Lower leg skin (tissue), 3 donors: ENCODE measurements around the gene PTCD2.

ENCODE experiments used
- POLR2A ChIP-seq, 2 donors: fragments of 450-650 bp; IDR thresholded peaks; one replicate each; pipeline ENCODE4 v1.6.1; 2016 to 2017; ENCODE audit warnings: antibody characterized with exemption in 2 of 2, mild to moderate bottlenecking in 1 of 2, moderate library complexity in 1 of 2
- TF ChIP-seq, protein P1 (sequence below), 3 donors: fragments of 450-650 bp; IDR thresholded peaks; one replicate each; pipeline ENCODE4 v1.5.1; 2016; ENCODE audit warnings: antibody characterized with exemption in 3 of 3, mild to moderate bottlenecking in 3 of 3, moderate library complexity in 2 of 3

DNA sequence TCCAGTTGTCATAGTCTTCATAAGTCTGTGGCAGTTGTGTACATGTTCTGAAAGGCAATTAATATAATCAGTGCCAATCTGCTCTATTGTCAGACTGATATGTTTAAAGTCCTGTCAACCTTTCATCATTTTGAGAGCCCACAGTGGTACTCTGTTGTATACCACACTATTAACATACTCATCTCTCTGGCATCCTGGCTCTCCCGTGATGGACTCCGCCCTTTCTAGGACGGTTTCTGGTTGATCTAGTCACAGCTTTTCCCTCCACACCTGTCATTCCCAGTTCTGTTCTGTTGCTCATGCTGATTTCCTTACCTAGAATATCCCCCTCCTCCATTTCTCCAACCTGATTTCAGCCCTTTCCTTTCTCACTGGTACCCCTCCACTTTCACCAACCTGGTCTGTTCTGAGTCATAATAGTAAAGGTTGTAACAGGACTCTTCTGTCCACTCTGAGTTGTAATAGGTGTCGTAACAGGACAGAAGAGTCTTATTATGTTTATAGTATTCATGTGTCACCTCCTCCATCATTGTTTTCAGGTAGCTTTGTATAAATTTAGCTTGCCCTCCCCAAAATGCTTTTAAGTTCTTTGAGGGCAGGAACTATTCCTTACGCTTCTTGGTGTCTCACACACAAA is 4.1 kb downstream of the PTCD2 start:
- TF ChIP-seq, protein P1, sequence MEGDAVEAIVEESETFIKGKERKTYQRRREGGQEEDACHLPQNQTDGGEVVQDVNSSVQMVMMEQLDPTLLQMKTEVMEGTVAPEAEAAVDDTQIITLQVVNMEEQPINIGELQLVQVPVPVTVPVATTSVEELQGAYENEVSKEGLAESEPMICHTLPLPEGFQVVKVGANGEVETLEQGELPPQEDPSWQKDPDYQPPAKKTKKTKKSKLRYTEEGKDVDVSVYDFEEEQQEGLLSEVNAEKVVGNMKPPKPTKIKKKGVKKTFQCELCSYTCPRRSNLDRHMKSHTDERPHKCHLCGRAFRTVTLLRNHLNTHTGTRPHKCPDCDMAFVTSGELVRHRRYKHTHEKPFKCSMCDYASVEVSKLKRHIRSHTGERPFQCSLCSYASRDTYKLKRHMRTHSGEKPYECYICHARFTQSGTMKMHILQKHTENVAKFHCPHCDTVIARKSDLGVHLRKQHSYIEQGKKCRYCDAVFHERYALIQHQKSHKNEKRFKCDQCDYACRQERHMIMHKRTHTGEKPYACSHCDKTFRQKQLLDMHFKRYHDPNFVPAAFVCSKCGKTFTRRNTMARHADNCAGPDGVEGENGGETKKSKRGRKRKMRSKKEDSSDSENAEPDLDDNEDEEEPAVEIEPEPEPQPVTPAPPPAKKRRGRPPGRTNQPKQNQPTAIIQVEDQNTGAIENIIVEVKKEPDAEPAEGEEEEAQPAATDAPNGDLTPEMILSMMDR (IDR thresholded peaks at IDR 0.05), result no peak
- no peak for TF ChIP-seq POLR2A (IDR thresholded peaks at IDR 0.05)
